ENCODE results near the gene TUBE1.

DNA sequence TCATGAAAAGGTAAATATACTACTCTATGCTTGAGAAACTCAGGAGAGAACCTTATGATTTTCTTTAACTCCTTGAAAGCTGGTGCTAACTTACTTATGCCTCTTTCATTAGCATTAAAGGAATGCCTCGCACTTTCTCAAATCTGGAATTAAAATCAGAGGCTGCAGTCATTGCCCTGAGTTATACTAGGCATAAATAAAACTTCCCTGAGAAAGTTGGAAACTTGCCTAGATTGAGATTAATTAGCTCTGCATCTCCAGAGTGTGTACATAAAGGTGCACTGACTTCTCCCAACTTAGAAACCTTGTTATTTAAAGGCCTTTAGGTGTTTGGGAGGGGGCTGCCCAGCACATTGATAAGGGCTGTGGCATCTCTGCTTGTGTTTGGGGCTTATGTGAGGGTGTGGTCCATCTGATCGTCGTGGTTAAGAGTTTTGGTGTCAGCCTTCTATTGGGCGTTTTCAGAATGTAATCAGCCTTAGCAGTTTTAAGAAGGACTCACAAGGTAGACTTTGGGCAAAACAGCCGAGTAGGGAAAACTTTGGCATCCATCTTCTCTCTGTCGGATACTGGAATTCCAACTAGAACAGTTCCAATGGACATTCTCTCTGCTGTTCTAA lies 65.5 kb downstream of the TUBE1 start:
- TF ChIP-seq, protein P1, sequence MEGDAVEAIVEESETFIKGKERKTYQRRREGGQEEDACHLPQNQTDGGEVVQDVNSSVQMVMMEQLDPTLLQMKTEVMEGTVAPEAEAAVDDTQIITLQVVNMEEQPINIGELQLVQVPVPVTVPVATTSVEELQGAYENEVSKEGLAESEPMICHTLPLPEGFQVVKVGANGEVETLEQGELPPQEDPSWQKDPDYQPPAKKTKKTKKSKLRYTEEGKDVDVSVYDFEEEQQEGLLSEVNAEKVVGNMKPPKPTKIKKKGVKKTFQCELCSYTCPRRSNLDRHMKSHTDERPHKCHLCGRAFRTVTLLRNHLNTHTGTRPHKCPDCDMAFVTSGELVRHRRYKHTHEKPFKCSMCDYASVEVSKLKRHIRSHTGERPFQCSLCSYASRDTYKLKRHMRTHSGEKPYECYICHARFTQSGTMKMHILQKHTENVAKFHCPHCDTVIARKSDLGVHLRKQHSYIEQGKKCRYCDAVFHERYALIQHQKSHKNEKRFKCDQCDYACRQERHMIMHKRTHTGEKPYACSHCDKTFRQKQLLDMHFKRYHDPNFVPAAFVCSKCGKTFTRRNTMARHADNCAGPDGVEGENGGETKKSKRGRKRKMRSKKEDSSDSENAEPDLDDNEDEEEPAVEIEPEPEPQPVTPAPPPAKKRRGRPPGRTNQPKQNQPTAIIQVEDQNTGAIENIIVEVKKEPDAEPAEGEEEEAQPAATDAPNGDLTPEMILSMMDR (conservative IDR thresholded peaks at IDR 0.05 in 1 of 2, IDR thresholded peaks at IDR 0.05 in 1 of 2; ENCODE audit: low read depth in 1 of 2, low read length in 2 of 2): no peak
- no peak for TF ChIP-seq EZH2 (IDR thresholded peaks at IDR 0.05; ENCODE audit: low read length, missing control alignments)

Data from fibroblast of lung (primary cell).